Aorta (tissue), 4 donors: Measurements from ENCODE around the gene ASB14. TPM values are rescaled to one million over a fixed set of nuclear protein-coding genes. Genes with fewer than 3 reads are reported as not detected.

Source experiments
- polyA plus RNA-seq, 2 donors: library from polyadenylated mRNA; stranded (reverse); fragments of 200-250 nt; gene quantifications; one replicate each; pipeline ENCODE4 v1.2.3, GENCODE V29; 2013
- total RNA-seq, 2 donors: library from RNA; stranded (reverse); fragmentation: NEBNext Ultra II Directional; extraction: Animal tissue kit (Norgen Biotek cat#: 25700); gene quantifications; one replicate each; pipeline ENCODE4 v1.2.1, GENCODE V29; 2021
- donor health status: healthy with polysubstance abuse.
- donor health status: Bipolar disorder and iron deficiency.
- donor health status: DM: no; HTN: no; CAD: no.
- donor health status: DM: yes; HTN: yes; CAD: no.

ASB14 gene
- total and polyA plus RNA-seq, 4 donors = 0.08 TPM; not detected in 3

Other genes with a start within 250 kb of the ASB14 start
- gene SPATA12, start 232.0 kb downstream of the ASB14 start, total RNA-seq = not detected
- gene SPATA12, start 232.0 kb downstream of the ASB14 start, polyA plus RNA-seq = not detected
- 10 to 100 TPM in 1 of 2 donors, 1 to 10 TPM in 1; 4.3 to 17.0 TPM for gene IL17RD, start 127.3 kb downstream of the ASB14 start, total RNA-seq
- gene IL17RD, start 127.3 kb downstream of the ASB14 start, polyA plus RNA-seq = under 1 TPM; 0.63 to 0.64 TPM
- 1 to 10 TPM in 1 of 2 donors, under 1 TPM in 1; 0.36 to 1.9 TPM for gene HESX1, start 92.7 kb downstream of the ASB14 start, total RNA-seq
- gene HESX1, start 92.7 kb downstream of the ASB14 start, polyA plus RNA-seq = 1 to 10 TPM in 1 of 2 donors, under 1 TPM in 1; 0.95 to 1.8 TPM
- gene APPL1, start 65.0 kb downstream of the ASB14 start, total RNA-seq = 10 to 100 TPM; 40.6 to 54.7 TPM
- 10 to 100 TPM; 13.1 to 13.4 TPM for gene APPL1, start 65.0 kb downstream of the ASB14 start, polyA plus RNA-seq